NCI-H2227 treated with DMSO at 0.1 percent for 48 hours (cell line): ENCODE data around the gene PPP1R3C.

Experiments used
- DNase-seq: peaks from one replicate; lab custom pipeline; 2025; lab: John Stamatoyannopoulos, UW

The PPP1R3C gene

GRCh38 chr10:91629715-91630549, 2.9 kb downstream of the PPP1R3C start:
- DNase-seq, result no peak

- DNase-seq, result no peak
Observed at GRCh38 chr10:91628383-91628782, 4.5 kb downstream of the PPP1R3C start.

GRCh38 chr10:91627344-91628102, 5.3 kb downstream of the PPP1R3C start:
- DNase-seq, result no peak

- DNase-seq, result no peak
Observed at GRCh38 chr10:91626936-91627335, 5.9 kb downstream of the PPP1R3C start.

GRCh38 chr10:91624633-91625032, 8.2 kb downstream of the PPP1R3C start:
- no peak for DNase-seq

- no peak for DNase-seq
Observed at GRCh38 chr10:91622601-91623000, 10.3 kb downstream of the PPP1R3C start.

- no peak for DNase-seq
Observed at GRCh38 chr10:91621483-91622113, 11.3 kb downstream of the PPP1R3C start.

GRCh38 chr10:91617072-91617609, 15.7 kb downstream of the PPP1R3C start:
- DNase-seq, result no peak

GRCh38 chr10:91616137-91616536, 16.7 kb downstream of the PPP1R3C start:
- DNase-seq, result no peak

- no peak for DNase-seq
Observed at GRCh38 chr10:91614225-91614624, 18.6 kb downstream of the PPP1R3C start.

- DNase-seq, result no peak
Observed at GRCh38 chr10:91613411-91614187, 19.3 kb downstream of the PPP1R3C start.

- no peak for DNase-seq
Observed at GRCh38 chr10:91610919-91611318, 22.0 kb downstream of the PPP1R3C start.

- DNase-seq, result no peak
Observed at GRCh38 chr10:91610444-91610843, 22.4 kb downstream of the PPP1R3C start.

- DNase-seq, result no peak
Observed at GRCh38 chr10:91607646-91608403, 25.0 kb downstream of the PPP1R3C start.

- no peak for DNase-seq
Observed at GRCh38 chr10:91605968-91606367, 26.9 kb downstream of the PPP1R3C start.

- DNase-seq, result no peak
Observed at GRCh38 chr10:91604553-91605534, 28.0 kb downstream of the PPP1R3C start.

GRCh38 chr10:91603931-91604331, 28.9 kb downstream of the PPP1R3C start:
- DNase-seq, result no peak

- no peak for DNase-seq
Observed at GRCh38 chr10:91602868-91603568, 29.9 kb downstream of the PPP1R3C start.

GRCh38 chr10:91602449-91602848, 30.4 kb downstream of the PPP1R3C start:
- DNase-seq, result no peak
